ENCODE results near the gene HTR4. TPM values are rescaled to one million over a fixed set of nuclear protein-coding genes. Genes with fewer than 3 reads are reported as not detected.

The HTR4 gene
- total RNA-seq, 1 donor from 2014 or later, result 0.99 TPM

DNA sequence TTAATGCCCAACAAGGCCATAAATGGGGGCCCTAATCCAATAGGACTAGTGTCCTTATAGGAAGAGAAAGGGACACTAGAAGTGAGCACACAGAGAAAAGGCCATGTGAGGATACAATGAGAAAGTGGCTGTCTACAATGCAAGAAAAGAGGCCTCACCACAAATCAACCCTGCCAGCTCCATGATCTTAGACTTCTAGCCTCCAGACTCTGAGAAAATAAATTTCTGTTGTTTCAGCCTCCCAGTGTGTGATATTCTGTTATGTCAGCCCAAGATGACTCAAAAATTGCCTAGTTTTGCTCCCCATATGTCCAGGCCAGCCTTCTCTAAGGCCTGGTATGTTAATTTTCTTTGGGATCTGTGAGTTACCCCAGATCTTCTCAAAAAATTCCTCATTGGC is 32.3 kb upstream of the HTR4 start:
- H3K4me1 ChIP-seq, result peaks cover 19% of the 10 kb centered on the region
- no peak overlapping the region for H3K27ac ChIP-seq (replicated peaks)
- no peaks in the 10 kb centered on the region for H3K27me3 ChIP-seq (ENCODE audit: low read depth)
- no peak for DNase-seq
- no peaks in the 10 kb centered on the region for H3K36me3 ChIP-seq
- intact Hi-C loops (cut with micrococcal nuclease), result no loop called here
- H3K9me3 ChIP-seq (replicated peaks), result peaks cover 42% of the 10 kb centered on the region
- no peak overlapping the region for H3K4me3 ChIP-seq
- no peak for TF ChIP-seq CTCF (IDR thresholded peaks at IDR 0.05; ENCODE audit: borderline replicate concordance)

GRCh38 chr5:148685520-148686134 is 31.3 kb upstream of the HTR4 start:
- intact Hi-C loops (cut with micrococcal nuclease), result no loop called here
- no peak for DNase-seq
- Histone ChIP-seq H3K36me3 (no peaks in the 10 kb centered on the region), H3K27ac (replicated peaks) (peak overlapping the region; percentile 47), H3K27me3 (ENCODE audit: low read depth) (no peaks in the 10 kb centered on the region), H3K4me1 (peaks cover 19% of the 10 kb centered on the region), H3K4me3 (no peak overlapping the region), H3K9me3 (replicated peaks) (peaks cover 32% of the 10 kb centered on the region)
- TF ChIP-seq CTCF (IDR thresholded peaks at IDR 0.05; ENCODE audit: borderline replicate concordance), result no peak

- Histone ChIP-seq H3K27me3 (ENCODE audit: low read depth) (no peaks in the 10 kb centered on the region), H3K4me1 (peaks cover 19% of the 10 kb centered on the region), H3K9me3 (replicated peaks) (peaks cover 21% of the 10 kb centered on the region), H3K36me3 (no peaks in the 10 kb centered on the region), H3K27ac (replicated peaks) (no peak overlapping the region), H3K4me3 (no peak overlapping the region)
- no peak for DNase-seq
- TF ChIP-seq CTCF (IDR thresholded peaks at IDR 0.05; ENCODE audit: borderline replicate concordance), result no peak
- intact Hi-C loops (cut with micrococcal nuclease), result no loop called here
These were observed 30.2 kb upstream of the HTR4 start for GRCh38 chr5:148684528-148684927.

- no peak overlapping the region for H3K4me3 ChIP-seq
- peaks cover 19% of the 10 kb centered on the region for H3K4me1 ChIP-seq
- H3K27me3 ChIP-seq (ENCODE audit: low read depth), result no peaks in the 10 kb centered on the region
- H3K36me3 ChIP-seq, result no peaks in the 10 kb centered on the region
- peaks cover 12% of the 10 kb centered on the region for H3K9me3 ChIP-seq (replicated peaks)
- no peak for DNase-seq
- H3K27ac ChIP-seq (replicated peaks), result no peak overlapping the region
- TF ChIP-seq CTCF (IDR thresholded peaks at IDR 0.05; ENCODE audit: borderline replicate concordance), result no peak
- intact Hi-C loops (cut with micrococcal nuclease), result no loop called here
These were observed 29.3 kb upstream of the HTR4 start for GRCh38 chr5:148683651-148684050.

- no peak for DNase-seq
- H3K36me3 ChIP-seq, result no peaks in the 10 kb centered on the region
- peaks cover 19% of the 10 kb centered on the region for H3K4me1 ChIP-seq
- no peaks in the 10 kb centered on the region for H3K27me3 ChIP-seq (ENCODE audit: low read depth)
- intact Hi-C loops (cut with micrococcal nuclease), result no loop called here
- no peak for TF ChIP-seq CTCF (IDR thresholded peaks at IDR 0.05; ENCODE audit: borderline replicate concordance)
- H3K9me3 ChIP-seq (replicated peaks), result no peaks in the 10 kb centered on the region
- H3K27ac ChIP-seq (replicated peaks), result no peak overlapping the region
- no peak overlapping the region for H3K4me3 ChIP-seq
These were observed 28.0 kb upstream of the HTR4 start for GRCh38 chr5:148682058-148683026.

Data from left ventricle myocardium inferior (tissue), 1 donor.